ENCODE results near the gene C1QTNF9.

DNA sequence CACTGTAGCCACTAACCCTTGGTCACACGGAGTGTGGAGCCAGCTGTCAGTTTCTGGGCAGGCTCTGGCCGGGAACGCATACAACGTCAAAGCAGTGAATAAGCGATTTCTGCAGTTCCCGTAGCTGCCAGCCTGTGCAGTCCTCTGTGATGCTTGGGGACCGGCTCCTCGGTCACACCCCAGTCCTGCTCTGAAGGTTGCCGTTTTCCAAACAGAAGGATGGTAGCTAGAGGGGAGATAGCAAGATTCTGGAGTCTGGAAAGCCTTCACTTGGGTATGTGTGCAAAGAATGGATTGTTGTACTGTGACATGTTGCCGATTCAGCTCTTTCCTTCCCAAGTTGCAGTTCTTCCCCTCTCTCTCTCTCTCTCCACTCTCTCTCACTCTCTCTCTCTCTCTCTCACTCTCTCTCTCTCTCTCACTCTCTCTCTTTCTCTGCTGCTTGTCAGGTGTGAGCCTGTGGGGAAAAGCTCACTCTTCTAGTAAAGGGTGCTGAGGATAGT lies 38.7 kb upstream of the C1QTNF9 start:
- TF ChIP-seq, protein P1, sequence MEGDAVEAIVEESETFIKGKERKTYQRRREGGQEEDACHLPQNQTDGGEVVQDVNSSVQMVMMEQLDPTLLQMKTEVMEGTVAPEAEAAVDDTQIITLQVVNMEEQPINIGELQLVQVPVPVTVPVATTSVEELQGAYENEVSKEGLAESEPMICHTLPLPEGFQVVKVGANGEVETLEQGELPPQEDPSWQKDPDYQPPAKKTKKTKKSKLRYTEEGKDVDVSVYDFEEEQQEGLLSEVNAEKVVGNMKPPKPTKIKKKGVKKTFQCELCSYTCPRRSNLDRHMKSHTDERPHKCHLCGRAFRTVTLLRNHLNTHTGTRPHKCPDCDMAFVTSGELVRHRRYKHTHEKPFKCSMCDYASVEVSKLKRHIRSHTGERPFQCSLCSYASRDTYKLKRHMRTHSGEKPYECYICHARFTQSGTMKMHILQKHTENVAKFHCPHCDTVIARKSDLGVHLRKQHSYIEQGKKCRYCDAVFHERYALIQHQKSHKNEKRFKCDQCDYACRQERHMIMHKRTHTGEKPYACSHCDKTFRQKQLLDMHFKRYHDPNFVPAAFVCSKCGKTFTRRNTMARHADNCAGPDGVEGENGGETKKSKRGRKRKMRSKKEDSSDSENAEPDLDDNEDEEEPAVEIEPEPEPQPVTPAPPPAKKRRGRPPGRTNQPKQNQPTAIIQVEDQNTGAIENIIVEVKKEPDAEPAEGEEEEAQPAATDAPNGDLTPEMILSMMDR (IDR thresholded peaks at IDR 0.05; ENCODE audit: low read depth, low read length, poor library complexity, severe bottlenecking) = no peak
- no peak for TF ChIP-seq EZH2phosphoT487 (IDR thresholded peaks at IDR 0.05; ENCODE audit: borderline replicate concordance, low read length)

All from DOHH2 (cell line).